K562 (cell line): ENCODE results near the gene ESPN. TPM values are rescaled to one million over a fixed set of nuclear protein-coding genes. Genes with fewer than 3 reads are reported as not detected.

Source experiments
- ATAC-seq: fragments of 200-7000 bp; cut with Tn5 transposase; 3 replicates; pipeline ENCODE4 v1.9.1; 2020; ENCODE audit warnings: moderate library complexity
- BruUV-seq: library from RNA; stranded (reverse); fragments of 400-500 nt; replicated peaks from 2 replicates; lab custom pipeline; 2021; lab: Mats Ljungman, UMichigan
- CTCF ChIA-PET: fragments of 300-600 bp; formaldehyde crosslinking; extraction: SDS; loops from one replicate; lab custom pipeline; 2021; ENCODE audit warnings: low intra/inter-chr PET ratio; lab: Yijun Ruan, JAX
- POLR2A ChIA-PET: fragments of 300-600, 350-650 bp; sonication (Branson Sonifier 250); formaldehyde crosslinking; extraction: SDS; loops from one replicate; lab custom pipeline; 2021; ENCODE audit warnings: antibody characterized with exemption, inconsistent platforms; lab: Yijun Ruan, JAX
- DNase-seq, 4 experiments: peaks; one replicate each; pipeline versions ENCODE4 v3.0.0 to v3.0.0-alpha.2; 2011 to 2018; ENCODE audit warnings: low spot score in 3 of 4, mixed read lengths in 3 of 4; ENCODE audit errors: extremely low read depth in 1 of 4
- FAIRE-seq: peaks from 2 replicates; lab custom pipeline; 2011; peaks lifted over from hg19 to GRCh38; lab: Jason Lieb, UNC
- H2AFZ ChIP-seq: 2 replicates; pipeline ENCODE4 v1.6.0; 2011; ENCODE audit warnings: low read depth, low read length, control low read depth, inconsistent platforms
- H3K27ac ChIP-seq: fragments of 200-600 bp; 3 replicates; pipeline ENCODE4 v1.8.0; 2011; ENCODE audit warnings: low read depth, mild to moderate bottlenecking, control low read depth, inconsistent platforms, low read length, moderate library complexity, mixed read lengths; ENCODE audit errors: extremely low read depth
- H3K27me3 ChIP-seq, 2 experiments: fragments of 300-600 bp in 1 of 2; 2 replicates in 1 of 2; 3 replicates in 1 of 2; pipeline versions ENCODE4 v1.6.0 to v1.8.0; 2011; ENCODE audit warnings: inconsistent platforms in 2 of 2, low read length in 2 of 2, mild to moderate bottlenecking in 1 of 2, mixed read lengths in 1 of 2, moderate library complexity in 1 of 2; ENCODE audit not compliant: control insufficient read depth in 2 of 2, insufficient read depth in 2 of 2
- H3K36me3 ChIP-seq: fragments of 300-600 bp; 3 replicates; pipeline ENCODE4 v1.8.0; 2011; ENCODE audit warnings: mild to moderate bottlenecking, low read length, inconsistent platforms; ENCODE audit not compliant: control insufficient read depth, insufficient read depth
- H3K4me1 ChIP-seq, 2 experiments: fragments of 200-600 bp in 1 of 2; replicated peaks in 1 of 2; 2 replicates in 1 of 2; 3 replicates in 1 of 2; pipeline versions ENCODE4 v1.5.1 to v1.8.0; 2011; ENCODE audit warnings: inconsistent platforms in 2 of 2, low read length in 2 of 2, mild to moderate bottlenecking in 1 of 2, mixed read lengths in 1 of 2, moderate library complexity in 1 of 2; ENCODE audit not compliant: control insufficient read depth in 2 of 2, insufficient read depth in 2 of 2
- H3K4me2 ChIP-seq: 2 replicates; pipeline ENCODE4 v1.6.1; 2011; ENCODE audit warnings: low read length, control low read depth, inconsistent platforms, mixed read lengths; ENCODE audit not compliant: insufficient read depth
- H3K4me3 ChIP-seq: fragments of 200-600 bp; sonication (generic), shearing (Covaris generic); 2 replicates; pipeline ENCODE4 v1.5.1; 2016; ENCODE audit warnings: control low read depth, inconsistent platforms
- H3K79me2 ChIP-seq: fragments of 200-600 bp; 3 replicates; pipeline ENCODE4 v1.8.0; 2011; ENCODE audit warnings: low read length, inconsistent platforms; ENCODE audit not compliant: control insufficient read depth, insufficient read depth
- H3K9ac ChIP-seq, 2 experiments: 2 replicates each; pipeline versions ENCODE4 v1.6.0 to v1.6.1; 2011; ENCODE audit warnings: low read depth in 2 of 2, low read length in 2 of 2, control low read depth in 1 of 2, inconsistent platforms in 1 of 2, mild to moderate bottlenecking in 1 of 2, mixed read lengths in 1 of 2; ENCODE audit not compliant: insufficient read depth in 1 of 2
- H3K9me1 ChIP-seq: one replicate; pipeline ENCODE4 v1.6.0; 2011; ENCODE audit warnings: inconsistent platforms, mild to moderate bottlenecking, low read length, moderate library complexity; ENCODE audit not compliant: control insufficient read depth, insufficient read depth
- H3K9me3 ChIP-seq: replicated peaks from 2 replicates; pipeline ENCODE4 v1.5.1; 2011; ENCODE audit warnings: low read depth, low read length, inconsistent platforms; ENCODE audit not compliant: control insufficient read depth, insufficient read depth
- H4K20me1 ChIP-seq: replicated peaks from 2 replicates; pipeline ENCODE4 v1.6.1; 2011; ENCODE audit warnings: low read length, inconsistent platforms, mixed read lengths; ENCODE audit not compliant: control insufficient read depth, insufficient read depth
- ARHGAP35 ChIP-seq: fragments of 450-650 bp; IDR thresholded peaks from 2 replicates; pipeline ENCODE4 v1.6.1; 2018; ENCODE audit not compliant: partially characterized antibody
- CEBPB ChIP-seq: fragments of 450-650 bp; IDR thresholded peaks from 2 replicates; pipeline ENCODE4 v1.6.1; 2016; ENCODE audit warnings: missing genetic modification characterization, missing compliant biosample characterization
- EZH2 ChIP-seq: IDR thresholded peaks from 2 replicates; pipeline ENCODE4 v1.6.1; 2012; ENCODE audit warnings: low read depth, mild to moderate bottlenecking, inconsistent platforms, low read length, borderline replicate concordance
- FIP1L1 ChIP-seq: fragments of 200-400 bp; formaldehyde crosslinking; IDR thresholded peaks from 2 replicates; pipeline ENCODE4 v1.6.1; 2018; ENCODE audit warnings: mild to moderate bottlenecking, low read depth, low read length; ENCODE audit not compliant: poor library complexity, severe bottlenecking
- HSF4 ChIP-seq: fragments of 250-450 bp; sonication (Bioruptor Pico); IDR thresholded peaks from 2 replicates; pipeline ENCODE4 v2.1.2; 2022; ENCODE audit warnings: mild to moderate bottlenecking, moderate library complexity, borderline replicate concordance
- NR3C1 ChIP-seq: sonication (generic); formaldehyde crosslinking; IDR thresholded peaks from 2 replicates; pipeline ENCODE4 v1.8.1; 2022; ENCODE audit warnings: missing genetic modification reagents
- POLR2AphosphoS2 ChIP-seq: IDR thresholded peaks from 2 replicates; pipeline ENCODE4 v1.6.1; 2012; ENCODE audit warnings: low read length, improper control_type of control experiment
- RFX5 ChIP-seq: IDR thresholded peaks from 2 replicates; pipeline ENCODE4 v1.6.1; 2011; ENCODE audit warnings: low read depth, mild to moderate bottlenecking, improper control_type of control experiment, low read length
- TRIM25 ChIP-seq: fragments of 450-650 bp; IDR thresholded peaks from 2 replicates; pipeline ENCODE4 v1.7.0; 2016; ENCODE audit warnings: borderline replicate concordance
- ZNF133 ChIP-seq: fragments of 250-450 bp; sonication (Bioruptor Pico); IDR thresholded peaks from 2 replicates; pipeline ENCODE4 v1.4.0; 2020; ENCODE audit warnings: mild to moderate bottlenecking
- WGBS: fragments of 100-300 bp; shearing (Covaris generic); methylation state at CpG from one replicate; pipeline ENCODE4 v1.1.6; 2016; ENCODE audit warnings: low coverage, mixed read lengths; ENCODE audit not compliant: insufficient coverage; ENCODE audit errors: missing lambda C conversion rate; 5-methylcytosine and 5-hydroxymethylcytosine counted together
- in situ Hi-C: fragments of 300-500 bp; cut with MboI; formaldehyde crosslinking; loops from 4 replicates; pipeline ENCODE4 v1.15.0; 2018; ENCODE audit warnings: inconsistent platforms, mixed read lengths
- intact Hi-C: fragments of 100-400 bp; cut with micrococcal nuclease; formaldehyde crosslinking; loops from 2 replicates; pipeline ENCODE4 v1.14.2; 2022
- polyA plus RNA-seq, 8 experiments: library from polyadenylated mRNA; depleted of rRNA in 4 of 8; stranded (reverse) in 5 of 8; unstranded in 3 of 8; fragments of >200 nt; fragmentation: Nextera tagmentation in 2 of 8; fragmentation: Illumina TruSeq in 1 of 8; extraction: Ambion mirVana in 2 of 8; extraction: Trizol in 1 of 8; gene quantifications; 2 replicates each; pipeline versions ENCODE4 v1.2.1 to v1.2.3, GENCODE V29; 2011 to 2014; ENCODE audit warnings: inconsistent platforms in 1 of 8, missing spikeins in 1 of 8
- total RNA-seq, 7 experiments: library from RNA; depleted of rRNA in 6 of 7; stranded (reverse); fragments of >200 nt in 6 of 7; fragmentation: Illumina TruSeq in 2 of 7; extraction: Trizol in 2 of 7; gene quantifications; 2 replicates each; pipeline versions ENCODE4 v1.2.1 to v1.2.3, GENCODE V29; 2011 to 2021; ENCODE audit warnings: low replicate concordance in 1 of 7

The ESPN gene
- total and polyA plus RNA-seq, 9 of the 15 experiments (the other 6 are each of a cell fraction or from before 2014, with no cell fraction given), result 0.07 to 1.2 (median 0.45) TPM; not detected in 3

- no peaks in the 10 kb centered on the region for H3K9me1 ChIP-seq
- H3K9me3 ChIP-seq, result no peaks in the 10 kb centered on the region
- H3K4me2 ChIP-seq, result no peak overlapping the region
- peaks cover 55 to 85% of the 10 kb centered on the region in 2 experiments for H3K27me3 ChIP-seq
- no peak overlapping the region for H3K4me3 ChIP-seq
- peak; percentile 23; the same call in 1 of the 2 replicates for TF ChIP-seq CEBPB (tag)
- no peak for TF ChIP-seq RFX5
- H3K36me3 ChIP-seq, result no peaks in the 10 kb centered on the region
- FAIRE-seq (no peak), DNase-seq (no peak), ATAC-seq (no peak)
- no peak overlapping the region for H2AFZ ChIP-seq
- H3K27ac ChIP-seq, result no peak overlapping the region
- intact Hi-C loops (no loop called here), in situ Hi-C loops (loop anchor here (5.0 kb wide), 1 partner anchor 57 kb away; no protein-coding TSS in a partner anchor)
- H4K20me1 ChIP-seq, result peaks cover 5% of the 10 kb centered on the region; the same call in 1 of the 2 replicates
- CTCF ChIA-PET, result interaction anchor here (0.6 kb wide), 1 partner anchor 356 kb away, joined by 4 read pairs; no protein-coding TSS in a partner anchor
- H3K79me2 ChIP-seq, result no peaks in the 10 kb centered on the region
- H3K9ac ChIP-seq, result no peak overlapping the region
- WGBS, result 8% methylated on average over 17 of the region's 17 CpGs
- no TSS peak for BruUV-seq
- POLR2A ChIA-PET, result interaction anchor here (0.9 to 1.9 kb wide), 6 partner anchors 8 to 466 kb away, joined by 3 to 8 read pairs (median 3); no protein-coding TSS in a partner anchor
- peaks cover 2 to 21% of the 10 kb centered on the region in 2 experiments; a peak in 4 of 5 replicates for H3K4me1 ChIP-seq
Measured at GRCh38 chr1:6414881-6415626, 9.5 kb upstream of the ESPN start.

- WGBS, result 17% methylated on average over 8 of the region's 8 CpGs
- Histone ChIP-seq H3K4me3 (no peak overlapping the region), H3K36me3 (no peaks in the 10 kb centered on the region), H2AFZ (no peak overlapping the region), H3K9me3 (no peaks in the 10 kb centered on the region), H4K20me1 (peaks cover 14% of the 10 kb centered on the region; the same call in 1 of the 2 replicates), H3K9me1 (no peaks in the 10 kb centered on the region), H3K9ac (no peak overlapping the region), H3K4me2 (no peak overlapping the region), H3K27ac (no peak overlapping the region), H3K79me2 (no peaks in the 10 kb centered on the region), H3K4me1 (peaks cover 7 to 31% of the 10 kb centered on the region in 2 experiments), H3K27me3 (peaks cover 62 to 88% of the 10 kb centered on the region in 2 experiments)
- intact Hi-C loops, result no loop called here
- DNase-seq (no peak), FAIRE-seq (no peak), ATAC-seq (no peak)
- in situ Hi-C loops, result no loop called here
- ChIA-PET CTCF (no interaction called here), POLR2A (interaction anchor here (0.6 to 1.0 kb wide), 4 partner anchors 9 to 544 kb away, joined by 3 to 7 read pairs (median 3); partner anchors contain the start of gene NOL9)
- no TSS peak for BruUV-seq
- no peak for TF ChIP-seq FIP1L1
- TF ChIP-seq ZNF133 (CRISPR knock-in tag), result no peak
- TF ChIP-seq ARHGAP35, result no peak
- TF ChIP-seq POLR2AphosphoS2, result no peak
- TF ChIP-seq TRIM25, result no peak
- TF ChIP-seq EZH2, result peak; percentile 87; the same call in 1 of the 2 replicates
- TF ChIP-seq HSF4 (CRISPR knock-in tag), result no peak
- peak; percentile 45; the same call in 1 of the 2 replicates for TF ChIP-seq NR3C1 (CRISPR knock-in tag)
Measured at GRCh38 chr1:6416295-6416656, 8.3 kb upstream of the ESPN start.
